C4-2B (cell line): ENCODE results near the gene STK26.

Experiments used
- CTCF ChIP-seq: fragments of 450-650 bp; conservative IDR thresholded peaks from 2 replicates; pipeline ENCODE4 v1.5.1; 2017; ENCODE audit warnings: mild to moderate bottlenecking
- ZFX ChIP-seq: fragments of 450-650 bp; IDR thresholded peaks from 2 replicates; pipeline ENCODE4 v1.6.1; 2017

- TF ChIP-seq CTCF (no peak), ZFX (no peak)
Measured at GRCh38 chrX:132086672-132087071, 63.6 kb downstream of the STK26 start.
